Caco-2 (cell line): Measurements from ENCODE around the gene MRGPRD. TPM values are rescaled to one million over a fixed set of nuclear protein-coding genes. Genes with fewer than 3 reads are reported as not detected.

Source experiments
- BruUV-seq: library from RNA; stranded (reverse); fragments of 400-500 nt; replicated peaks from 2 replicates; lab custom pipeline; 2021; lab: Mats Ljungman, UMichigan
- CTCF ChIA-PET: fragments of 300-600 bp; sonication (Branson Sonifier 250); formaldehyde crosslinking; loops from one replicate; lab custom pipeline; 2022; ENCODE audit warnings: antibody characterized with exemption; lab: Charles Lee
- POLR2A ChIA-PET: fragments of 300-600 bp; sonication (Branson Sonifier 250); formaldehyde crosslinking; loops from one replicate; lab custom pipeline; 2022; ENCODE audit warnings: antibody characterized with exemption; lab: Charles Lee
- DNase-seq, 2 experiments: peaks; one replicate each; pipeline versions ENCODE4 v3.0.0 to v3.0.0-alpha.2; 2020 to 2022
- H3K27me3 ChIP-seq: replicated peaks from 2 replicates; pipeline ENCODE4 v1.6.0; 2011; ENCODE audit warnings: low read length; ENCODE audit not compliant: control insufficient read depth, insufficient read depth
- H3K36me3 ChIP-seq: 2 replicates; pipeline ENCODE4 v1.5.1; 2011; ENCODE audit warnings: low read length; ENCODE audit not compliant: control insufficient read depth, insufficient read depth
- H3K4me1 ChIP-seq: fragments of 250-450 bp; sonication (Bioruptor Pico); 2 replicates; pipeline ENCODE4 v1.5.1; 2020; ENCODE audit warnings: mild to moderate bottlenecking
- H3K4me3 ChIP-seq: 2 replicates; pipeline ENCODE4 v1.5.1; 2011; ENCODE audit warnings: low read depth, mild to moderate bottlenecking, control low read depth, low read length
- H3K9me3 ChIP-seq: fragments of 250-450 bp; sonication (Bioruptor Pico); 2 replicates; pipeline ENCODE4 v1.5.1; 2020; ENCODE audit warnings: mild to moderate bottlenecking, moderate library complexity
- H3K27ac Mint-ChIP-seq: one replicate; pipeline ENCODE4 v1.8.0; 2022; ENCODE audit warnings: mixed read lengths; ENCODE audit not compliant: unreplicated experiment
- H3K27me3 Mint-ChIP-seq: one replicate; pipeline ENCODE4 v1.8.0; 2022; ENCODE audit warnings: mixed read lengths; ENCODE audit not compliant: insufficient read depth, unreplicated experiment
- H3K36me3 Mint-ChIP-seq: one replicate; pipeline ENCODE4 v1.8.0; 2022; ENCODE audit warnings: mild to moderate bottlenecking, mixed read lengths; ENCODE audit not compliant: insufficient read depth, unreplicated experiment
- H3K4me1 Mint-ChIP-seq: one replicate; pipeline ENCODE4 v1.8.0; 2022; ENCODE audit warnings: low read depth, mixed read lengths; ENCODE audit not compliant: unreplicated experiment
- H3K4me3 Mint-ChIP-seq: one replicate; pipeline ENCODE4 v1.8.0; 2022; ENCODE audit warnings: mild to moderate bottlenecking, moderate library complexity, mixed read lengths; ENCODE audit not compliant: unreplicated experiment
- H3K9me3 Mint-ChIP-seq: one replicate; pipeline ENCODE4 v1.8.0; 2022; ENCODE audit warnings: mixed read lengths; ENCODE audit not compliant: unreplicated experiment
- intact Hi-C: fragments of 100-400 bp; cut with micrococcal nuclease; formaldehyde crosslinking; loops from one replicate; pipeline ENCODE4 v1.10.0; 2022; ENCODE audit not compliant: unreplicated experiment
- total RNA-seq: library from RNA; stranded (reverse); gene quantifications from 2 replicates; pipeline ENCODE4 v1.2.3, GENCODE V29; 2022
- TF ChIP-seq, protein P1 (sequence below), 2 experiments: fragments of 200-600 bp in 1 of 2; IDR thresholded peaks; 1 replicate in 1 of 2; 2 replicates in 1 of 2; pipeline versions ENCODE4 v1.5.1 to v1.8.0; 2011 to 2022; ENCODE audit warnings: antibody characterized with exemption in 1 of 2, control low read depth in 1 of 2, inconsistent platforms in 1 of 2, low read depth in 1 of 2, low read length in 1 of 2, mild to moderate bottlenecking in 1 of 2, moderate library complexity in 1 of 2; ENCODE audit not compliant: insufficient read depth in 1 of 2, severe bottlenecking in 1 of 2, unreplicated experiment in 1 of 2

The MRGPRD gene
- total RNA-seq, 1 experiment from 2014 or later, result not detected

DNA sequence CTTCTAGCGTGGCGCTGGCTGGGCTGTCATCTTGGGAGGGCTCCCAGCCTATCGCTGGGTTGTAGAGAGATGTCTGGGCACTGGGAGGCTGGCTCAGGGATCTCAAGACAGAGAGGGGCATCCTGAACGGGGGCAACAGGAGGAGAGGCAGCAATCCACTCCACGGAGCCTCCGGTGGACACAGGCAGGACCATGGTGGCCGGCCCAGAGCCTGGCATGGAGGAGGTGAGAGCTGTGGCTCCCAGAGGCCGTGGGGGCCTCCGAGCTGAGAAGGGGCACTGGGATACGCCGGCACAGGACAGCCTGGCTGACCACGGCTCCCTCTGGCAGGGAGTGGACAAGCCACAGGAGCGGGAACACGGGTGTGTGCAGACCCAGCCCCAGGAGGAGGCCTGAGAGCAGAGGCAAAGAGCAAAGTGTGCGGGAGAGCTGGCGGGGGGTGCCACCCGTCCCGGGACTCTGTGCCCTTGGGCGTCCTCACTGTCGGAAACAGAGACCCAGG is 23.1 kb upstream of the MRGPRD start:
- Mint-ChIP-seq H3K4me3 (no peak overlapping the region), H3K9me3 (no peaks in the 10 kb centered on the region), H3K36me3 (no peaks in the 10 kb centered on the region), H3K27ac (no peak overlapping the region), H3K4me1 (peaks cover 35% of the 10 kb centered on the region), H3K27me3 (no peaks in the 10 kb centered on the region)
- Histone ChIP-seq H3K27me3 (no peaks in the 10 kb centered on the region), H3K4me1 (peaks cover 24% of the 10 kb centered on the region), H3K36me3 (no peaks in the 10 kb centered on the region), H3K4me3 (no peak overlapping the region), H3K9me3 (no peaks in the 10 kb centered on the region)
- ChIA-PET CTCF (no interaction called here), POLR2A (no interaction called here)
- intact Hi-C loops, result loop anchor here (5.0 kb wide), 1 partner anchor 37 kb away; no protein-coding TSS in a partner anchor
- peak in 1 of 2 experiments; percentile 36 for DNase-seq
- TF ChIP-seq, protein P1, sequence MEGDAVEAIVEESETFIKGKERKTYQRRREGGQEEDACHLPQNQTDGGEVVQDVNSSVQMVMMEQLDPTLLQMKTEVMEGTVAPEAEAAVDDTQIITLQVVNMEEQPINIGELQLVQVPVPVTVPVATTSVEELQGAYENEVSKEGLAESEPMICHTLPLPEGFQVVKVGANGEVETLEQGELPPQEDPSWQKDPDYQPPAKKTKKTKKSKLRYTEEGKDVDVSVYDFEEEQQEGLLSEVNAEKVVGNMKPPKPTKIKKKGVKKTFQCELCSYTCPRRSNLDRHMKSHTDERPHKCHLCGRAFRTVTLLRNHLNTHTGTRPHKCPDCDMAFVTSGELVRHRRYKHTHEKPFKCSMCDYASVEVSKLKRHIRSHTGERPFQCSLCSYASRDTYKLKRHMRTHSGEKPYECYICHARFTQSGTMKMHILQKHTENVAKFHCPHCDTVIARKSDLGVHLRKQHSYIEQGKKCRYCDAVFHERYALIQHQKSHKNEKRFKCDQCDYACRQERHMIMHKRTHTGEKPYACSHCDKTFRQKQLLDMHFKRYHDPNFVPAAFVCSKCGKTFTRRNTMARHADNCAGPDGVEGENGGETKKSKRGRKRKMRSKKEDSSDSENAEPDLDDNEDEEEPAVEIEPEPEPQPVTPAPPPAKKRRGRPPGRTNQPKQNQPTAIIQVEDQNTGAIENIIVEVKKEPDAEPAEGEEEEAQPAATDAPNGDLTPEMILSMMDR (IDR thresholded peaks at IDR 0.05; ENCODE audit: insufficient read depth in 1 of 2, low read depth in 1 of 2, low read length in 1 of 2, severe bottlenecking in 1 of 2, unreplicated experiment in 1 of 2), result no peak
- BruUV-seq, result no TSS peak

GRCh38 chr11:69003301-69003865 is 22.6 kb upstream of the MRGPRD start:
- Histone ChIP-seq H3K4me1 (peaks cover 19% of the 10 kb centered on the region), H3K9me3 (no peaks in the 10 kb centered on the region), H3K36me3 (no peaks in the 10 kb centered on the region), H3K27me3 (no peaks in the 10 kb centered on the region), H3K4me3 (no peak overlapping the region)
- H3K4me1 Mint-ChIP-seq, result peaks cover 30% of the 10 kb centered on the region
- H3K9me3 Mint-ChIP-seq, result no peaks in the 10 kb centered on the region
- CTCF ChIA-PET, result no interaction called here
- TF ChIP-seq, protein P1 (IDR thresholded peaks at IDR 0.05; ENCODE audit: insufficient read depth in 1 of 2, low read depth in 1 of 2, low read length in 1 of 2, severe bottlenecking in 1 of 2, unreplicated experiment in 1 of 2), result no peak
- no peak overlapping the region for H3K27ac Mint-ChIP-seq
- no peaks in the 10 kb centered on the region for H3K27me3 Mint-ChIP-seq
- intact Hi-C loops, result loop anchor here (5.0 kb wide), 1 partner anchor 36 kb away; no protein-coding TSS in a partner anchor
- DNase-seq, result peak in 1 of 2 experiments; percentile 31
- POLR2A ChIA-PET, result no interaction called here
- H3K4me3 Mint-ChIP-seq, result no peak overlapping the region
- no peaks in the 10 kb centered on the region for H3K36me3 Mint-ChIP-seq
- BruUV-seq, result no TSS peak

GRCh38 chr11:69002570-69003231 is 21.9 kb upstream of the MRGPRD start:
- intact Hi-C loops, result loop anchor here (5.0 kb wide), 1 partner anchor 35 kb away; no protein-coding TSS in a partner anchor
- Mint-ChIP-seq H3K27ac (no peak overlapping the region), H3K4me3 (no peak overlapping the region), H3K4me1 (peaks cover 23% of the 10 kb centered on the region), H3K27me3 (no peaks in the 10 kb centered on the region), H3K36me3 (no peaks in the 10 kb centered on the region), H3K9me3 (no peaks in the 10 kb centered on the region)
- BruUV-seq, result no TSS peak
- POLR2A ChIA-PET, result no interaction called here
- peak in 1 of 2 experiments; percentile 43 for DNase-seq
- Histone ChIP-seq H3K36me3 (no peaks in the 10 kb centered on the region), H3K4me1 (peaks cover 12% of the 10 kb centered on the region), H3K4me3 (no peak overlapping the region), H3K27me3 (no peaks in the 10 kb centered on the region), H3K9me3 (no peaks in the 10 kb centered on the region)
- TF ChIP-seq, protein P1 (IDR thresholded peaks at IDR 0.05; ENCODE audit: insufficient read depth in 1 of 2, low read depth in 1 of 2, low read length in 1 of 2, severe bottlenecking in 1 of 2, unreplicated experiment in 1 of 2), result no peak
- CTCF ChIA-PET, result no interaction called here
